GM21737 (cell line): ENCODE results near the gene SPATA13.

Experiments
- ATAC-seq: cut with Tn5 transposase; IDR thresholded peaks from one replicate; pipeline ENCODE4 v1.9.1; 2021; ENCODE audit warnings: mild to moderate bottlenecking, moderate library complexity; ENCODE audit not compliant: unreplicated experiment

SPATA13 gene

DNA sequence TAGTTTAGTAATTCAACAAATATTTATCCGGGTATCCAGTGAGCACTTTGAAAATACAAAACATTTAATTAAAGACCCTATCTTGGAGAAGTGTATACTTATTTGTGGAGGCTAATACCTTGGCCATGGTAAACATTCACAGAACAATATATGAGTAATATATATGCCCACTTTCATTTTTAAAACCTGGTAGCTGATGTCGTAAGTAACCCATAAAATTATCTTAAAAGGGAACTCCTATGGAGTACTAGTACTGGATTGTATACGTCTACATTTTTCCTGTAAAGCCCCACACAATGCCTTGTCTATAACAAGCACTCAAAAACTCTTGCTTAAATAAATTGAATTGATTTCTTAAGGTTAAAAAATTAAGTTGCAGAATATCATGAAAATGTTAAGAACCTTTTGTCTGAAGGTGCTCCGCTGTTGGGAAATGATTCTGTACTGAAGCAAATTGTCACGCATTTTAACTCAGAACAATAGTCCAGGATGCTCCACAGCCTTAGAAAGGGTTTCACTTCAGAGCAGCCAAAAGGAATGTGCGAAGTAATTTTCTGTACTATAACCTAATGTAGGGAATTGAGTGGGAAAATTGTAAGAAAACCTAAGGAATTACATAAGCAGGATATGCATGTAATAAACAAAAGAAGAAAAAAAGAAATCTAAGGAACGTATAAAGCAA lies 90.0 kb downstream of the SPATA13 start:
- no peak for ATAC-seq

DNA sequence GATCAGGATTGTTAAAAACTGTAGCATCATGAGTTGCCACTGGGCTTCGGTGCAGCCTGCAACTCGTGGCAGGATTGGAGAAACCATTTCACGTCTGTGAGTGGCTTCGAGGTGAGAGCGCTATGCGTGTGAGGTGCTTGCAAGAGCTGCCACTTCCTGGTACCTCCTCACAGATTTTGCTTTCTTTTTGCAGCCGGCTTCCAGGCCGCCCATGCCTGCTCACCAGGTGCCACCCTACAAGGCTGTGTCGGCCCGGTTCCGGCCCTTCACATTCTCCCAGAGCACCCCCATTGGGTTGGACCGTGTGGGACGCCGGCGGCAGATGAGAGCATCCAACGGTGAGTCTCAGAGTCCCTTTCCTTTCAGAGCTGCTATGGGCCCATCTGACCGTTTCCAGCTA lies 91.0 kb downstream of the SPATA13 start:
- no peak for ATAC-seq

DNA sequence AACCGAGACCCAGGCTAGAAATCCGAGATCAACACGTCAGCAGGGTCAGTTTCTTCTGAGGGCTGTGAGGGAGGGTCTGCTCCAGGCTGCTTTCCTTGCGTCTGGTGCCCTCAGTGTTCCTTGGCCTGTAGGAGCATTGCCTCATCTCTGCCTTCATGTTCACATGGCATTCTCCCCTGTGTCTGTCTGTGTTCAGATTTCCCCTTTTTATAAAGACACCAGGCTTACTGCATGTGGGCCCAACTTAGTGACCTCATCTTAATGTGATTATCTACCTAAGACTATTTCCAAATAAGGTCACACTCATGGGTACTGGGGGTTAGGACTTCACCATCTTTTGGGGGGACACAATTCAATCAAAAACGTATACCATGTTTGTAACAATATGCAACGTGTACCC lies 91.6 kb downstream of the SPATA13 start:
- no peak for ATAC-seq

DNA sequence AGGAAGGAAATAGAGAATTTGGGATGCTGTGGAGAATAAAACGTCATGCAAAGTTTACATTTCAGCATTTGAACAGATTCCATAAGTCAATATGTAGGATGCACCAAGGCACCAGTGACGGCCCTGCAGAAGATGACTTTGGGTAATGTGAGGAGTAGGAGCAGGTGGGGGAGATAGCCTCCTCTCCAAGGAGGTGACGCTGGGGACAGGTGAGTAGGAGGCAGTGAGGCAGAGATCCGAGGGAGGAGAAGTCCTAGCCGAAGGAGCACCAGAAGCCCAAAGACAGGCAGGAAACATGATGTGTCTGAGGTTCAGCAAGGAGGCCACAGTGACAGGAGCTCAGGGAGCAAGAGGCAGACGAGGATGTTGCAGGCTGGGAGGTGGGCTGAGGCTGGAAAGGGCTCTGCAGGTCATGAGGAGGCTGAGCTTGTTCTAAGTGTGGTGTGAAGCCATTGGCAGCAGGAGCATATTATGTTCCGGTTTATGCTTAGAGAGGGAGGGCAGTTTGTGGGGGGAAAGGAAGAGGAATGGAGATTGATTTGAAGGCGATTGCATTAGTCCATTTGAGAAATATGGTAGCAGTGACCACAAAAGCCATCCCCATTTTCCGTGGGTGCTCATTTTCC lies 93.1 kb downstream of the SPATA13 start:
- no peak for ATAC-seq

DNA sequence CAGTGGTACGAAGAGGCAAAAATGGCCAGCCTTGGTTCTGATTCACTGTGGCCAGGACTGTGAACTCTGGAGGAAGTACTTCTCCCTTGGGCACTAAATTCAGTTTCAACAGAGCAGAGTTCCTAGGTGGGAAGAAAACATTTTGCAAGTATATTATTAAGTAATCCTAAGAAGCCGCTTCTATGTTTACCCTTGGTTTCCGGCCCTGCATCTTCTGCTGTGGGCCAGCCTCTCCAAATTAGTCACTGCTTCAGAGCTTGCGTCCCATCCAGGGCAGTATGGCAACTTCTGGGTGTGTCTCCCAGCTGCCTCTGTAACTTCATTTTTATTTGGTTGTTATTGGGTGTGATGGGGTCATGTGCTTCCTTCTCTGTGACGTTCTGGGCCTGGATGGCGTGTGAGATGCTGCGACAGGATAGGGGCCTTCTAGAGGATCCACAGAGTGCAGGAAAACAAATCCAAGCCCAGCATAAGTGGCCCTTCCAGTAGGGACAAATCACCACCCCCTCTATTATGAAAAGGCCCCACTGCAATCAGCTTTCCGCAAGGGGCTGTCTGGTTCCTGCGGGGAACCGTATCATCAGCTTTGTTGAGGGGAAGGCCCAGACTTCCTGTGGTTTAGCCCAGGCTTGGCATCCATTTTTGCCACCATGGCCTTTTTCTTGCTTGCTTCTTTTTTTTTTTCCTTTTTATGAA lies 93.8 kb downstream of the SPATA13 start:
- ATAC-seq, result no peak

DNA sequence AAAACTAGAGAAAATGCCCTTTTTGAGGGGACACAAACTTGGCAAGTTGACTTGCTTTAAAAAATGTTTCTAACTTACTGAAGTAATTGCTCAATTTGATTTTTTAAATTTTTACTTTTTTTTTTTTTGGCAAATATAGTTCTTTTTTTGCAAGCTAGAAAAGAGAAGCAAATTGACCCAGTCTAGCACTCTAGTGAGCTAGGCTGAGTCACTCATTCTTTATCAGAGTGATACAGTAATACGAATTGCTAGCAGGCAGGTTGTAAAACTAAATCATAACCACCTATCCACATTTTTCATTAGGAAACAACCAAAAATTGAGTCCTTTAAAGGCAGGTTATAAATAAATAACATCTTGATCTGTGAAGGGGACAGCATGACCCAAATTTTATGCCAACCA lies 97.0 kb downstream of the SPATA13 start:
- no peak for ATAC-seq

DNA sequence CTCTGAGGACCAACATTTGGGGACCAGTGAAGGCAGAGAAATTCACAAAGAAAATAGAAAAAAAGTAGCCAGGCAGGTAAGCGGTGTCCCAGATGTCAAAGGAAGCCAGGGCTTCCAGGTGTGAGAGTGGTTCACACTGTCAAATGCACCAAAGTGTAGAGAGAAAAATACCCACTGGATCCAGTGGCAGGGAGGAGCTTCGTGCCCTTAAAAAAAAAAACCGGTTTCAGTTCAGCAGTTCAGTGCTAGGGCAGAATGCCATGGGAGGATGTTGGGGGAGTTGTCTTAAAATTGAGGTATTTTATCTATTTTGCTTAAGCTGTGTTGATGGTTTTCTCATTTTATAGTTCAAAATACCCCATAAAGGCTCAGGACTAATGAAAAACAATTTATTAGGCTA lies 101.0 kb downstream of the SPATA13 start:
- no peak for ATAC-seq

DNA sequence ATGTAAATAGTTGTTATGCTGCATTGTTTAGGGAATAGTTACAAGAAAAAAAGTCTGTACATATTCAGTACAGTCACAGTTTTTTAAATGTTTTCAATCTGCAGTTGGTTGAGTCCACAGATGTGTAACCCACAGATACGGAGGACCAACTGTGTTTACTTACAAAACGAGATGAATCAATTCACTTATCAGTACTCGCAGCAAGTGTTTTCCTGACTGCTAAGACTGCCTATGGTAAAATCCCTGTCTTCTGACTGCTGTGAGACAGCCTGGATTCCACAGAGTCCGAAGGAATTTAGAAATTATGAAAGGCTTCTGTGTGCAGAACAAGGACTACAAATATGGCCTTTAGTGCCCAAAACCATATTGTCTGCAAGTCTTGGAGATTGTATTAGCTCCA lies 103.1 kb downstream of the SPATA13 start:
- ATAC-seq, result no peak

DNA sequence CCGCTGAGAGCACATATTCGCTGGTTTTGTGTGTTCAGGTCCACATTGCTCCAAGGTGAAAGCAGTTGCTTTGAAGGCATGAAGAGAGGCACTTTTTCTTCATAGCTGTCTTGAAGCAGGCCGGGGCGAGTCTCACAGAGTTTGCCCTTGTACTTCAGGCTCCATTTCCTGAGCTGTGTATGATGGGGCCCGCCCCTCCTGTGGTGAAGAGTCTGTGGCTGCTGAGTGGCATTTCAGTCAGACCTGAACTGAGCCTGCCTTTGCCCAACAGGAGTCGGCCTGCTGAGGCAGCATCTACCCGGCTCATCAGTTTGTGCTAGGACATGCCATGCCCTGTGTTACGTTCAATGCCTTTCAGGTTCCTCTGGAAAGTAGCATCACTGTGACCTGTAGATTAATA lies 104.5 kb downstream of the SPATA13 start:
- ATAC-seq, result peak; percentile 65

DNA sequence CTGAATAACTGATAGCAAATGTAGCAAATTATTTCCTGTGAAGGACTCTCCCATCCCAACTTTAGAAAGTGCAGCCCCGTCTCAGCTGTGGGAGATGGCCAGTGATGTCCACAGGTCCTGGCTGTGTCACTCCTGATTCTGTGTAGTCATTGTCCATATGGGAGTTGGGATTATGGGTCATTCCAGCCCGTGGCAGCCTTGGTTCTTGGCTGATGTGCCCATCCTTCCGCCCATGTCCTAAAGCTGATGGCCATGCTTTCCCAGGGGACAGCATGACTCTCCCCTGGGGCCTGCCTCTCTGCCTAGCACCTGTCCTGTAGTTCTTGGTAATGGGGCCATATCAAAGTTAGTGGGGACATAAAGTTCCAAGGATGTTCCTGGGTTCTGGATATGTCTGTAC lies 104.9 kb downstream of the SPATA13 start:
- ATAC-seq, result no peak

DNA sequence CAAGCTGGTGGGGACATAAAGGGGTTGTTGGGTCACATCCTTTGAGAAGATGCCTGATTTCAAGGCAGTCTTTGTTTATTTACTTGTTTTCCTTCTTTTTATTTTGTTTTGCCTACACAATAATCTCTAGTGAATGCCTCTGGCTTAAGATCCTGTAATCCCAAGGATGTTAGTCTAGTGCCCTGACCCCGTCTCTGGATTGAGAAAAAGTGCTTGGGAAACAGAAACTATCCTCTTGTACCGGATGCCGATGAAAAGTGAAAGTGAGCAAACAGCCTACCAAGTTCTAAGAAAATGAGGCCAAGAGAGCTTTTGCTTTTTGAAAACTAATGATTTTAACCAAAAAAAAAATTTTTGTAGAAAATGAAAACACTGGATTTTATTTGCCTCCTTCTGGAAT lies 106.8 kb downstream of the SPATA13 start:
- no peak for ATAC-seq

DNA sequence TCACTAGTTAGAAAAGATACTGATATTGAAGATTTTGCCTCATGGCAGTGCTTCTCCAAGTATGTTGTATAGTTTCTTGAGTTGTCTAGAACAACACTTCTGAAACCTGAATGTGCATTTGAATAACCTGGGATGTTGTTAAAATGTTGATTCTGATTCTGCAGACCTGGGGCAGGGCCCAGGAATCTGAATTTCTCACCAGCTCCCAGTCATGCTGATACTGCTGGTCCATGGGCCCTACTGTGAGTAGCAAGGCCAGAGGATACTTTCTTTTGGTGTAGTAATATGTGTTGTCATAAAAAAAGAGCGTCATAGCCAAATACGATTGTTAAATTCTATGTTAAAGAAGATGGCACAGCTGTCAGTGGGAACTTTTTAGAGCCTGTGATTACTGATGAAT lies 107.3 kb downstream of the SPATA13 start:
- no peak for ATAC-seq

DNA sequence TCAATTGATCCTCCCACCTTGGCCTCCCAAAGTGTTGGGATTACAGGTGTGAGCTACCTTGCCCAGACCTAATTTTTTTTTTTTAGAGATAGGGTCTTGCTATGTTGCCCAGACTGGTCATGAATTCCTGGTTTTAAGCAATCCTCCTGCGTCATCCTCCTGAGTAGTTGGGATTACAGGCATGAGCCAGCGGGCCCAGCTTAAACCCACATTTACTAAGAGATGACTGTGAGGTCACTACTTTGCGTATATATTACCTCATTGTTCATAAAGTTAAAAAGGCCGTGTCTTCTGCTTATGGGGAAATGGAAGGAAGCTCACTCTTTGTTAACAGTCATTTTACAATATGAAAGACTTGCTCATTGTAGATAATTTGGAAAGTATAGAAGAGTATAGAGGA lies 109.3 kb downstream of the SPATA13 start:
- ATAC-seq, result no peak

DNA sequence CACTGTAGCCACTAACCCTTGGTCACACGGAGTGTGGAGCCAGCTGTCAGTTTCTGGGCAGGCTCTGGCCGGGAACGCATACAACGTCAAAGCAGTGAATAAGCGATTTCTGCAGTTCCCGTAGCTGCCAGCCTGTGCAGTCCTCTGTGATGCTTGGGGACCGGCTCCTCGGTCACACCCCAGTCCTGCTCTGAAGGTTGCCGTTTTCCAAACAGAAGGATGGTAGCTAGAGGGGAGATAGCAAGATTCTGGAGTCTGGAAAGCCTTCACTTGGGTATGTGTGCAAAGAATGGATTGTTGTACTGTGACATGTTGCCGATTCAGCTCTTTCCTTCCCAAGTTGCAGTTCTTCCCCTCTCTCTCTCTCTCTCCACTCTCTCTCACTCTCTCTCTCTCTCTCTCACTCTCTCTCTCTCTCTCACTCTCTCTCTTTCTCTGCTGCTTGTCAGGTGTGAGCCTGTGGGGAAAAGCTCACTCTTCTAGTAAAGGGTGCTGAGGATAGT lies 110.2 kb downstream of the SPATA13 start:
- ATAC-seq, result peak; percentile 46

DNA sequence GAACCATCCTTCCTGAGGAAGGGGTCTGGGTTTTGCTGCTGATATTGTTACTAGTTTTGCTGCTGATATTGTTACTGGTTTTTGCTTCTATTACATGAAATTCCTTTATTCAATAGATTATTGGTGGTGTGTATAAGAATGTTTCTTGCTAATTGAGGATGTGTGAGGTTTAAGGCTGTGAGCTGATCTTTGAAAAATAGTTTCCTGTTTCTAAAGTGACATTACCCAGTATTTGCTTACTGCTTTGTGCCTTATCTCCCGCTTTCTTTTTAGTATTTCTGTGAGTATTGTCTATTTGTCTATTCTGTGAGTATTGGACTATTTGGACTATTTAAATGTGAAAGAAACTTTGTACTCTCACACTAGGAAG lies 110.7 kb downstream of the SPATA13 start:
- no peak for ATAC-seq

DNA sequence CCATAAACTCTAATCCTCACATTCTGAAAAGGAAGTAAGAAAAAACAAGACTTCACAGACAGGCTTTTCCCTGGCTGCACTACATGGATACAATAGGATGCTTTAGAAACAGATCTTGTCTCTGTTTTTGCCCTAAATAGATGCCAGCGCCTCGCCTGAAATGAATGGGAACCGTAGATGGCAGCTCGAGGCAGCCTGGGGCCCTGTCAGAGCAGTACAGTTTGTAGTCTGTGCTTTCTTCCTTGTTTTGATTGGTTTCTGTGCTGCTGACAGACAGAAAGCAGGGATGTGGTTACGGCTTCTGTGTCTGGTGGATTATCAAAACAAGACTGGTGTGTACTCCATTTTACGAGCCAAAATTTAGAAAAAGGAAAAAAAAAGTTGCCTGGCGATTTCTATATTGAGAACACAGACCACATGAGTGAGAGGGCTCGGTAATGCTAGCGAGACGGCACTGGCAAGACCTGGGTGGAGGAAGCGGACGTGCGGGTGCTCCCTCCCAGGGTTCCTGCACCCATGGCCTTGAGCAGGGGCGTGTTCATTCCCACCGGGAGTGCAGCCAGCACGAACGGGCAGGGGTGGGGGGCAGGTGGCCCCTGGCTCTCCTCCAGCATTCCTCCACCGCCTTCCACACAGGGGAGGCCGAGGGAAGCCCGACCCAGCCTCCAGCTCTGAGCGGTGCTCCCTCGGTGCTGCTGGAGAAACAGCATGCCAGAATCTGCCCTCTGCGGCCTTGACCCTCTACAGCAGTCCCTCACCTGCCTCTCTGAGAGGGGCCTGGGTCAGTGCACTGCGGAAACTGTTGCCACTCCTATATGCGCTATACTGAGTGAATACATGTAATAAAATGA lies 111.3 kb downstream of the SPATA13 start:
- peak; percentile 38 for ATAC-seq

DNA sequence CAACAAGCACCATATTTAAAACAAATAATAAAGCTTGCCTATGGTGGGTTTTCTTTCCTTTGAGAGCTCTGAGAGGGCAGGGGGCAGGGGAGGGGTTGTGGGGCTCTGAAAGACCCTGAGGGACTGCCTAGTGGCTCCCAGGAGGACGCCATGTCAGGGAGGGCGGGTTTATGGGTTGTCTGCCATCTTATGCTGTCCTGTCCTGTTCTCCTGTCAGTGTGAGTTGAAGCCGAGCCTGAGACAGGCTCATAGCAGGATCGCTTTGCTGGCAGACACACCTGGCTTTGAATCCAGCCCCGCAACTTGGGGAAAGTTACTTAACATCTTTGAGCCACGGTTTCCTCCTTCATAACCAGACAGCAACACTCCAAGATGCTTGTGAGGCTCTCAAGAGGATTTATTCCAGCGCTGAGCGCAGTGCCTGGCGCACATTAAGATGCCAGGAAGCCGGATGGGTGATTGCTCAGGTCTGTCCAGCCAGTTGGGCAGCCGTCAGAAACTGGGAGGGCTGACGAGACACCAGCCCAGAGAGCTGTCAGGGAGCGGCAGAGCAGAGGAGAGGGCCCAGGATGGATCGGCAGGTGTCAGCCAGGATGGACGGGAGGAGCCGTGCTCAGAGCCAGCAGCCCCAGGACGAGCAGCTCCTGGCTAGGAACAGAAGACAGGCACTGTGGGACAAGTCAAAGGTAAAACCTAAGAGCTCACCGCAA lies 112.1 kb downstream of the SPATA13 start:
- no peak for ATAC-seq

DNA sequence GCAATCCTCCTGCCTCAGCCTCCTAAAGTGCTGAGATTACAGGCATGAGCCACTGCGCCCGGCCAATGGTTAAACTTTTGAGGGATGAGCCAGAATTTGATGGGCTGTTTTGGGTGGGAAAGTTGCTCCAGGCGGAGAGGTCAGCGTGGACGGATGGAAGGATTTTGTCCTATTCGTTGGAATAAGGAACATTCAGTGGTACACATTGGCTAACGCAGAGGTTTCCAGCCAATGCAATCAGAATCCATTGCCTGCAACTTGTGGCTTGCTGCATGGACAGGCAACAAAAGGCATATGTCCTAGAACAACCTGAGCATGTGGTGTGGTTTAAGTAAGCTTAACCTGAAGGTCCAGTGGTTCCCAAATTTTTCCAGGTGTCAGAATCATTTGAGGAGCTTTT lies 113.4 kb downstream of the SPATA13 start:
- ATAC-seq, result no peak

DNA sequence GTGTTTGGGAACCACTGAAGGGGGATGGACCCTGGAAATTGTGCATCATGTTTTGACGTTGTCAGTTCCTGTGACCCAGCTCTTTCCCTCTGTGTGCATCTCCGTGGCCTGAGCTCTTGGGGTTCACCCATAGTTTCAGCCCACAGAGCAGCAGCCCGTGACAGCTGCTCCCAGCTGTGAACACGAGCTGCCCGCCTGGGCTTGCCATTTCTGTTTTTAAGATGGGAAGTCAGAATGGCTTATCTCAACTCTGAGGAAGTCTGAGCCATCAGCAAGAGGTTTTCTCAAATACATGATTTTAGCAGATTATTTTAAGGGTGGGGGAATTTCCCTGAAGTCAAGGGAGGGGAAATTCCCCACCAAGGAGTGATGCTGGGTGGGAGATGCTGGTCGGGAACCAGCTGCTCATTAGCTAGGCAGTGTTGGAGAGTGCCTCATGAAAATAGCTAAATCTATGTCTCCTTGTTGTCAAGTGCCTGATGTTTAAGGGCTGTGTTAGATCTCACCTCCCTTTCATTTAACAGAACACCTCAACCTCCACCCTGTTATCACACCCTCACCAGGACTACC lies 114.0 kb downstream of the SPATA13 start:
- peak; percentile 52 for ATAC-seq

DNA sequence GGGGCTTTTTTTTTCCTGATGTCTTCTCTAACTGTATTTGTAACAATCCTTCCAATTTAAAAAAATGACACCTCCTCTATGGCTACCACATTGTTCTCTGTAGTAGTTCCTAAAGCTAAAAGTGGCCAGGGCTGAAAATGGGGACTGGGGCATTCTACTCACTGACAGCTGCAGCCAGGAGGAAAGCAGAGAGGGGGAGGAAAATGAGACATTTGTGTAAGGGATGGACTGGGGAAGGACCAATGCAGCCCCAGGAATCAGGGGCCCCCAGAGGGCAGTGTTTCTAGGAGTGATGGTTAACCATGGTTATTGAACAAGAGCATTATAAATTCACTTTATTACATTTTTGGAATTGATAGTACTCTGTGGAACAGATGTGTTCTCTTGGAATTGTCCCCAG lies 114.5 kb downstream of the SPATA13 start:
- ATAC-seq, result no peak
